Smooth muscle cell (in vitro differentiated cells): ENCODE results near the gene CUBN. TPM values are rescaled to one million over a fixed set of nuclear protein-coding genes. Genes with fewer than 3 reads are reported as not detected.
"Not testable (repeated sequence)": the region's sequence is repeated elsewhere in the genome, so short reads cannot be mapped to it uniquely, and the experiment has no call there.

Source experiments
- DNase-seq: peaks from one replicate; lab custom pipeline; 2025; ENCODE audit not compliant: unreplicated experiment; lab: John Stamatoyannopoulos, UW
- H2AFZ ChIP-seq: fragments of 200-600 bp; sonication (generic); 2 replicates; pipeline ENCODE4 v1.6.0; 2016; ENCODE audit warnings: antibody characterized with exemption, low read depth, mild to moderate bottlenecking
- H3F3A ChIP-seq: fragments of 200-600 bp; sonication (generic); 2 replicates; pipeline ENCODE4 v1.6.0; 2017; ENCODE audit warnings: antibody characterized with exemption, low read depth
- H3K27ac ChIP-seq: fragments of 200-600 bp; sonication (generic); 2 replicates; pipeline ENCODE4 v1.5.1; 2016; ENCODE audit warnings: low read depth, mild to moderate bottlenecking
- H3K27me3 ChIP-seq: fragments of 200-600 bp; sonication (generic); 2 replicates; pipeline ENCODE4 v1.6.1; 2016; ENCODE audit warnings: low read depth, mild to moderate bottlenecking
- H3K36me3 ChIP-seq: fragments of 200-600 bp; sonication (generic); 2 replicates; pipeline ENCODE4 v1.5.1; 2016; ENCODE audit warnings: low read depth
- H3K4me1 ChIP-seq: fragments of 200-600 bp; sonication (generic); 2 replicates; pipeline ENCODE4 v1.5.1; 2016; ENCODE audit warnings: low read depth
- H3K4me2 ChIP-seq: fragments of 200-600 bp; sonication (generic); 2 replicates; pipeline ENCODE4 v1.6.0; 2016; ENCODE audit warnings: mild to moderate bottlenecking
- H3K4me3 ChIP-seq: fragments of 200-600 bp; sonication (generic); 2 replicates; pipeline ENCODE4 v1.5.1; 2016; ENCODE audit warnings: mild to moderate bottlenecking
- H3K79me2 ChIP-seq: fragments of 200-600 bp; sonication (generic); 2 replicates; pipeline ENCODE4 v1.6.0; 2016; ENCODE audit warnings: low read depth, mild to moderate bottlenecking
- H3K9ac ChIP-seq: fragments of 200-600 bp; sonication (generic); 2 replicates; pipeline ENCODE4 v1.6.0; 2016; ENCODE audit warnings: low read depth
- H3K9me3 ChIP-seq: fragments of 200-600 bp; sonication (generic); replicated peaks from 2 replicates; pipeline ENCODE4 v1.5.1; 2016; ENCODE audit warnings: low read depth
- H4K20me1 ChIP-seq: fragments of 200-600 bp; sonication (generic); 2 replicates; pipeline ENCODE4 v1.6.0; 2016; ENCODE audit warnings: low read depth
- CTCF ChIP-seq: fragments of 200-600 bp; sonication (generic); IDR thresholded peaks from 2 replicates; pipeline ENCODE4 v1.5.1; 2017; ENCODE audit warnings: borderline replicate concordance, mild to moderate bottlenecking, antibody characterized with exemption; ENCODE audit not compliant: insufficient read depth, poor library complexity, severe bottlenecking
- WGBS: methylation state at CpG from one replicate; pipeline ENCODE4 v1.1.7; 2016; ENCODE audit warnings: low lambda C conversion rate; 5-methylcytosine and 5-hydroxymethylcytosine counted together
- polyA plus RNA-seq: library from polyadenylated mRNA; unstranded; fragments of >200 nt; fragmentation: Nextera tagmentation; extraction: Ambion mirVana; gene quantifications from 2 replicates; pipeline ENCODE4 v1.2.1, GENCODE V29; 2016
- total RNA-seq: library from RNA; depleted of rRNA; stranded (reverse); fragments of >200 nt; gene quantifications from 2 replicates; pipeline ENCODE4 v1.2.3, GENCODE V29; 2014

CUBN gene
- total and polyA plus RNA-seq, 2 experiments from 2014 or later, result 0.62 to 4.7 TPM

GRCh38 chr10:16832351-16833080 is 297.1 kb downstream of the CUBN start:
- H3K36me3 ChIP-seq, result no peaks in the 10 kb centered on the region
- DNase-seq, result no peak
- no peak for TF ChIP-seq CTCF
- H3K4me1 ChIP-seq, result no peaks in the 10 kb centered on the region
- H4K20me1 ChIP-seq, result no peaks in the 10 kb centered on the region
- H3K27me3 ChIP-seq, result no peaks in the 10 kb centered on the region
- H2AFZ ChIP-seq, result no peak overlapping the region
- no peak overlapping the region for H3K4me2 ChIP-seq
- no peak overlapping the region for H3K9ac ChIP-seq
- no peak overlapping the region for H3K4me3 ChIP-seq
- H3F3A ChIP-seq, result no peaks in the 10 kb centered on the region
- peak overlapping the region; percentile 56 for H3K27ac ChIP-seq
- H3K9me3 ChIP-seq, result no peaks in the 10 kb centered on the region
- 72% methylated on average over 11 of the region's 11 CpGs for WGBS
- no peaks in the 10 kb centered on the region for H3K79me2 ChIP-seq

- DNase-seq, result no peak
- no peak overlapping the region for H2AFZ ChIP-seq
- no peaks in the 10 kb centered on the region for H3K9me3 ChIP-seq
- H3K4me3 ChIP-seq, result no peak overlapping the region
- H3K4me1 ChIP-seq, result no peaks in the 10 kb centered on the region
- no peaks in the 10 kb centered on the region for H3F3A ChIP-seq
- no peak overlapping the region for H3K9ac ChIP-seq
- H3K27ac ChIP-seq, result peak overlapping the region; percentile 67
- no peaks in the 10 kb centered on the region for H3K27me3 ChIP-seq
- 40% methylated on average over 9 of the region's 9 CpGs for WGBS
- no peak for TF ChIP-seq CTCF
- peak overlapping the region; percentile 43 for H3K4me2 ChIP-seq
- no peaks in the 10 kb centered on the region for H3K79me2 ChIP-seq
- no peaks in the 10 kb centered on the region for H4K20me1 ChIP-seq
- H3K36me3 ChIP-seq, result no peaks in the 10 kb centered on the region
Measured at GRCh38 chr10:16828701-16829175, 300.9 kb downstream of the CUBN start.

GRCh38 chr10:16828114-16828568 is 301.5 kb downstream of the CUBN start:
- peak; percentile 58 for TF ChIP-seq CTCF
- peak overlapping the region; percentile 43 for H3K4me2 ChIP-seq
- H3K27ac ChIP-seq, result peak overlapping the region; percentile 67
- no peaks in the 10 kb centered on the region for H3K36me3 ChIP-seq
- peak; percentile 4 for DNase-seq
- no peaks in the 10 kb centered on the region for H3K4me1 ChIP-seq
- no peaks in the 10 kb centered on the region for H3K27me3 ChIP-seq
- H4K20me1 ChIP-seq, result no peaks in the 10 kb centered on the region
- H3K9ac ChIP-seq, result no peak overlapping the region
- no peaks in the 10 kb centered on the region for H3F3A ChIP-seq
- H3K79me2 ChIP-seq, result no peaks in the 10 kb centered on the region
- WGBS, result 23% methylated on average over 11 of the region's 11 CpGs
- no peak overlapping the region for H2AFZ ChIP-seq
- H3K4me3 ChIP-seq, result no peak overlapping the region
- no peaks in the 10 kb centered on the region for H3K9me3 ChIP-seq

- not testable (repeated sequence) for H3K4me2 ChIP-seq
Measured at GRCh38 chr10:16827474-16827873, 302.1 kb downstream of the CUBN start.

More at GRCh38 chr10:16827474-16827873, 302.1 kb downstream of the CUBN start:
- not testable (repeated sequence) for H3K9ac ChIP-seq, H3K27me3 ChIP-seq, H2AFZ ChIP-seq, H3K27ac ChIP-seq, DNase-seq, H3F3A ChIP-seq, H4K20me1 ChIP-seq, H3K36me3 ChIP-seq, H3K9me3 ChIP-seq, H3K79me2 ChIP-seq, H3K4me1 ChIP-seq, H3K4me3 ChIP-seq
- WGBS, result 75% methylated on average over 8 of the region's 8 CpGs
